Caco-2 (cell line): ENCODE results near the gene PRSS57. TPM values are rescaled to one million over a fixed set of nuclear protein-coding genes. Genes with fewer than 3 reads are reported as not detected.
"Not testable (repeated sequence)": the region's sequence is repeated elsewhere in the genome, so short reads cannot be mapped to it uniquely, and the experiment has no call there.

ENCODE experiments used
- BruUV-seq: library from RNA; stranded (reverse); fragments of 400-500 nt; replicated peaks from 2 replicates; lab custom pipeline; 2021; lab: Mats Ljungman, UMichigan
- CTCF ChIA-PET: fragments of 300-600 bp; sonication (Branson Sonifier 250); formaldehyde crosslinking; loops from one replicate; lab custom pipeline; 2022; ENCODE audit warnings: antibody characterized with exemption; lab: Charles Lee
- POLR2A ChIA-PET: fragments of 300-600 bp; sonication (Branson Sonifier 250); formaldehyde crosslinking; loops from one replicate; lab custom pipeline; 2022; ENCODE audit warnings: antibody characterized with exemption; lab: Charles Lee
- DNase-seq, 2 experiments: peaks; one replicate each; pipeline versions ENCODE4 v3.0.0 to v3.0.0-alpha.2; 2020 to 2022
- H3K27me3 ChIP-seq: replicated peaks from 2 replicates; pipeline ENCODE4 v1.6.0; 2011; ENCODE audit warnings: low read length; ENCODE audit not compliant: control insufficient read depth, insufficient read depth
- H3K36me3 ChIP-seq: 2 replicates; pipeline ENCODE4 v1.5.1; 2011; ENCODE audit warnings: low read length; ENCODE audit not compliant: control insufficient read depth, insufficient read depth
- H3K4me1 ChIP-seq: fragments of 250-450 bp; sonication (Bioruptor Pico); 2 replicates; pipeline ENCODE4 v1.5.1; 2020; ENCODE audit warnings: mild to moderate bottlenecking
- H3K4me3 ChIP-seq: 2 replicates; pipeline ENCODE4 v1.5.1; 2011; ENCODE audit warnings: low read depth, mild to moderate bottlenecking, control low read depth, low read length
- H3K9me3 ChIP-seq: fragments of 250-450 bp; sonication (Bioruptor Pico); 2 replicates; pipeline ENCODE4 v1.5.1; 2020; ENCODE audit warnings: mild to moderate bottlenecking, moderate library complexity
- H3K27ac Mint-ChIP-seq: one replicate; pipeline ENCODE4 v1.8.0; 2022; ENCODE audit warnings: mixed read lengths; ENCODE audit not compliant: unreplicated experiment
- H3K27me3 Mint-ChIP-seq: one replicate; pipeline ENCODE4 v1.8.0; 2022; ENCODE audit warnings: mixed read lengths; ENCODE audit not compliant: insufficient read depth, unreplicated experiment
- H3K36me3 Mint-ChIP-seq: one replicate; pipeline ENCODE4 v1.8.0; 2022; ENCODE audit warnings: mild to moderate bottlenecking, mixed read lengths; ENCODE audit not compliant: insufficient read depth, unreplicated experiment
- H3K4me1 Mint-ChIP-seq: one replicate; pipeline ENCODE4 v1.8.0; 2022; ENCODE audit warnings: low read depth, mixed read lengths; ENCODE audit not compliant: unreplicated experiment
- H3K4me3 Mint-ChIP-seq: one replicate; pipeline ENCODE4 v1.8.0; 2022; ENCODE audit warnings: mild to moderate bottlenecking, moderate library complexity, mixed read lengths; ENCODE audit not compliant: unreplicated experiment
- H3K9me3 Mint-ChIP-seq: one replicate; pipeline ENCODE4 v1.8.0; 2022; ENCODE audit warnings: mixed read lengths; ENCODE audit not compliant: unreplicated experiment
- intact Hi-C: fragments of 100-400 bp; cut with micrococcal nuclease; formaldehyde crosslinking; loops from one replicate; pipeline ENCODE4 v1.10.0; 2022; ENCODE audit not compliant: unreplicated experiment
- total RNA-seq: library from RNA; stranded (reverse); gene quantifications from 2 replicates; pipeline ENCODE4 v1.2.3, GENCODE V29; 2022
- TF ChIP-seq, protein P1 (sequence below), 2 experiments: fragments of 200-600 bp in 1 of 2; IDR thresholded peaks; 1 replicate in 1 of 2; 2 replicates in 1 of 2; pipeline versions ENCODE4 v1.5.1 to v1.8.0; 2011 to 2022; ENCODE audit warnings: antibody characterized with exemption in 1 of 2, control low read depth in 1 of 2, inconsistent platforms in 1 of 2, low read depth in 1 of 2, low read length in 1 of 2, mild to moderate bottlenecking in 1 of 2, moderate library complexity in 1 of 2; ENCODE audit not compliant: insufficient read depth in 1 of 2, severe bottlenecking in 1 of 2, unreplicated experiment in 1 of 2

The PRSS57 gene
- total RNA-seq, 1 experiment from 2014 or later, result not detected

- H3K4me3 ChIP-seq, H3K27me3 ChIP-seq, H3K27me3 Mint-ChIP-seq, H3K9me3 ChIP-seq, H3K36me3 ChIP-seq, BruUV-seq, H3K4me3 Mint-ChIP-seq, intact Hi-C loops, H3K9me3 Mint-ChIP-seq, CTCF ChIA-PET, POLR2A ChIA-PET, DNase-seq, H3K4me1 Mint-ChIP-seq, H3K27ac Mint-ChIP-seq: not testable (repeated sequence)
- peaks cover 33% of the 10 kb centered on the region for H3K36me3 Mint-ChIP-seq
- peaks cover 25% of the 10 kb centered on the region for H3K4me1 ChIP-seq
Observed at GRCh38 chr19:666985-667573, 28.2 kb downstream of the PRSS57 start.

DNA sequence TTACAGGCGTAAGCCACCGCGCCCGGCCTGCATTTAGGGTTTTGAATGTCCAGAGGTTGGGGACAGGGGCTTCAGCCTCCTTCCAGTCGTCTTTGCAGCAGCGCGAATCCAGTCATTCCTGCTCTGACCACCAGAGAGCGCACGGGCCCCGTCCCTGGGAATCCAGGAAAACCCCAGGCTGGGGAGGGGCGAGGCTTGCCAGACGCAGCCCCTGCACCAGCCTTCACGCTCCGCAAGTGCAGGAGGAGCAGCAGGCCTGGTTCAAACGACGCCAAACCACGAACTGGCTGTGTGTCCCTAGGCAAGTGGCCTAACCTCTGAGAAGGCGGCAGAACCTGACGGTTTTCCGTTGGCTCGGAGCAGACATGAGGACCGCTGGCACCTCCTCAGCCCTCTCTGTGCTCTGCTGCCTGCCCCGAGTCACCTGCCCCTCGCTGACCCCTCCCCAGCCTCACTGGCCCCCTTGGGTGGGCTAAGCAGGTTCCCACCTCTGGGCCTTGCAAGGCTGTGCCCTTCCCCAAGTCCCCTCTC lies 30.3 kb downstream of the PRSS57 start:
- Mint-ChIP-seq H3K27ac (peak overlapping the region; percentile 48), H3K4me1 (no peaks in the 10 kb centered on the region), H3K27me3 (no peaks in the 10 kb centered on the region), H3K36me3 (peaks cover 44% of the 10 kb centered on the region), H3K4me3 (peak overlapping the region; percentile 80), H3K9me3 (no peaks in the 10 kb centered on the region)
- DNase-seq, result peak; percentile 90 to 92
- Histone ChIP-seq H3K4me1 (peaks cover 38% of the 10 kb centered on the region), H3K27me3 (no peaks in the 10 kb centered on the region), H3K9me3 (peaks cover 6% of the 10 kb centered on the region; the same call in 1 of the 2 replicates), H3K36me3 (no peaks in the 10 kb centered on the region), H3K4me3 (no peak overlapping the region)
- CTCF ChIA-PET, result no interaction called here
- POLR2A ChIA-PET, result interaction anchor here (0.6 kb wide), 1 partner anchor 67 kb away, joined by 3 read pairs; no protein-coding TSS in a partner anchor
- TF ChIP-seq, protein P1, sequence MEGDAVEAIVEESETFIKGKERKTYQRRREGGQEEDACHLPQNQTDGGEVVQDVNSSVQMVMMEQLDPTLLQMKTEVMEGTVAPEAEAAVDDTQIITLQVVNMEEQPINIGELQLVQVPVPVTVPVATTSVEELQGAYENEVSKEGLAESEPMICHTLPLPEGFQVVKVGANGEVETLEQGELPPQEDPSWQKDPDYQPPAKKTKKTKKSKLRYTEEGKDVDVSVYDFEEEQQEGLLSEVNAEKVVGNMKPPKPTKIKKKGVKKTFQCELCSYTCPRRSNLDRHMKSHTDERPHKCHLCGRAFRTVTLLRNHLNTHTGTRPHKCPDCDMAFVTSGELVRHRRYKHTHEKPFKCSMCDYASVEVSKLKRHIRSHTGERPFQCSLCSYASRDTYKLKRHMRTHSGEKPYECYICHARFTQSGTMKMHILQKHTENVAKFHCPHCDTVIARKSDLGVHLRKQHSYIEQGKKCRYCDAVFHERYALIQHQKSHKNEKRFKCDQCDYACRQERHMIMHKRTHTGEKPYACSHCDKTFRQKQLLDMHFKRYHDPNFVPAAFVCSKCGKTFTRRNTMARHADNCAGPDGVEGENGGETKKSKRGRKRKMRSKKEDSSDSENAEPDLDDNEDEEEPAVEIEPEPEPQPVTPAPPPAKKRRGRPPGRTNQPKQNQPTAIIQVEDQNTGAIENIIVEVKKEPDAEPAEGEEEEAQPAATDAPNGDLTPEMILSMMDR (IDR thresholded peaks at IDR 0.05; ENCODE audit: insufficient read depth in 1 of 2, low read depth in 1 of 2, low read length in 1 of 2, severe bottlenecking in 1 of 2, unreplicated experiment in 1 of 2), result peak; percentile 90 to 95
- intact Hi-C loops, result loop anchor here (1.0 to 5.0 kb wide), 2 partner anchors 69 to 87 kb away; partner anchors contain the start of gene MISP
- no TSS peak for BruUV-seq

DNA sequence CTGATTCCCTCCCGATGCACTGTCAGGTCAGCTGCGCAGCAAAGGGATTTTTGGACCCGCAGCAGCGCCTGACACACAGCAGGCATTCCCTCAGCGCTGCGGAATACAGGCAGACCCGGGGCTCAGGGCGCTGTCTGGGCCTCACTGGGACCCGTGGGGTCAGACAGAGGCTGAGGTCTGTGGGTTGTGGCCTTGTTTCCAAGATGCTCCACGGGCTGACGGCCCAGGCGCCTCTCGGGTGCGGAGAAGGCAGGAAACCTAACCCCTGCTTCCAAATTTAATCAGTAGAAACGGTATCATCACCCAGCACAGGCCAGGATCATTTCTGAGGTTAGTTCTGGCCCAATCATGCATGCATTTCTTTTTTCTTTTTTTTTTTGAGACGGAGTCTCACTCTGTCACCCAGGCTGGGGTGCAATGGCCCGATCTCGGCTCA lies 31.6 kb downstream of the PRSS57 start:
- Mint-ChIP-seq H3K4me1 (no peaks in the 10 kb centered on the region), H3K27ac (peak overlapping the region; percentile 52), H3K4me3 (peak overlapping the region; percentile 80), H3K9me3 (no peaks in the 10 kb centered on the region), H3K27me3 (no peaks in the 10 kb centered on the region), H3K36me3 (peaks cover 34% of the 10 kb centered on the region)
- intact Hi-C loops, result loop anchor here (2.0 to 5.0 kb wide), 2 partner anchors 17 to 89 kb away; partner anchors contain the start of gene MISP
- Histone ChIP-seq H3K4me1 (peaks cover 33% of the 10 kb centered on the region), H3K9me3 (peaks cover 6% of the 10 kb centered on the region; the same call in 1 of the 2 replicates), H3K27me3 (no peaks in the 10 kb centered on the region), H3K4me3 (peak overlapping the region; percentile 96), H3K36me3 (peaks cover 1% of the 10 kb centered on the region; the same call in 1 of the 2 replicates)
- no peak for DNase-seq
- POLR2A ChIA-PET, result interaction anchor here (1.1 to 1.4 kb wide), 3 partner anchors 16 to 88 kb away, joined by 3 to 11 read pairs (median 5); partner anchors contain the start of gene MISP
- CTCF ChIA-PET, result interaction anchor here (0.6 to 1.3 kb wide), 2 partner anchors 17 to 71 kb away, joined by 4 to 8 read pairs; no protein-coding TSS in a partner anchor
- TF ChIP-seq, protein P1 (IDR thresholded peaks at IDR 0.05; ENCODE audit: insufficient read depth in 1 of 2, low read depth in 1 of 2, low read length in 1 of 2, severe bottlenecking in 1 of 2, unreplicated experiment in 1 of 2), result no peak
- BruUV-seq, result TSS peak; percentile 45
